H1 (cell line): Measurements from ENCODE around the gene HSD17B13. TPM values are rescaled to one million over a fixed set of nuclear protein-coding genes. Genes with fewer than 3 reads are reported as not detected.

Experiments
- CTCF ChIA-PET: fragments of 300-600 bp; sonication (Branson Sonifier 250); formaldehyde crosslinking; loops from one replicate; lab custom pipeline; 2021; ENCODE audit not compliant: partially characterized antibody; lab: Charles Lee
- POLR2A ChIA-PET: fragments of 300-600 bp; sonication (Branson Sonifier 250); formaldehyde crosslinking; loops from one replicate; lab custom pipeline; 2021; ENCODE audit warnings: inconsistent platforms; ENCODE audit not compliant: partially characterized antibody; lab: Charles Lee
- DNase-seq, 2 experiments: peaks; one replicate each; pipeline versions ENCODE4 v3.0.0 to v3.0.0-alpha.2; 2010 to 2022; ENCODE audit warnings: low spot score in 2 of 2, low read depth in 1 of 2, mixed read lengths in 1 of 2
- FAIRE-seq: peaks from 2 replicates; lab custom pipeline; 2011; peaks lifted over from hg19 to GRCh38; lab: Jason Lieb, UNC
- H2AFZ ChIP-seq: 2 replicates; pipeline ENCODE4 v1.8.1; 2012; ENCODE audit warnings: low read length, inconsistent platforms
- H2AK5ac ChIP-seq: 2 replicates; pipeline ENCODE4 v1.6.1; 2013; ENCODE audit warnings: low read depth, low read length
- H2BK120ac ChIP-seq: replicated peaks from 2 replicates; pipeline ENCODE3; 2013; ENCODE audit warnings: low read depth, low read length, inconsistent platforms
- H2BK12ac ChIP-seq: 2 replicates; pipeline ENCODE4 v1.6.1; 2013; ENCODE audit warnings: low read depth, low read length
- H2BK15ac ChIP-seq: 2 replicates; pipeline ENCODE4 v1.6.1; 2013; ENCODE audit warnings: low read length
- H2BK20ac ChIP-seq: 2 replicates; pipeline ENCODE4 v1.6.1; 2013; ENCODE audit warnings: low read length
- H2BK5ac ChIP-seq: 2 replicates; pipeline ENCODE4 v1.6.1; 2013; ENCODE audit warnings: low read depth, low read length
- H3K14ac ChIP-seq: 2 replicates; pipeline ENCODE4 v1.6.1; 2013; ENCODE audit warnings: inconsistent platforms; ENCODE audit not compliant: insufficient read length
- H3K18ac ChIP-seq: 2 replicates; pipeline ENCODE4 v1.6.1; 2013; ENCODE audit warnings: low read length; ENCODE audit errors: extremely low read depth
- H3K23ac ChIP-seq: 2 replicates; pipeline ENCODE4 v1.6.1; 2013; ENCODE audit warnings: inconsistent platforms; ENCODE audit not compliant: insufficient read length
- H3K23me2 ChIP-seq: 2 replicates; pipeline ENCODE4 v1.6.1; 2013; ENCODE audit warnings: low read depth, low read length
- H3K27ac ChIP-seq: 2 replicates; pipeline ENCODE4 v1.6.1; 2011; ENCODE audit warnings: low read depth, low read length, inconsistent platforms
- H3K27me3 ChIP-seq, 4 experiments: replicated peaks in 1 of 4; 1 replicate in 1 of 4; 2 replicates in 3 of 4; pipeline versions ENCODE4 v1.6.1 to v1.8.1; 2011 to 2013; ENCODE audit warnings: low read length in 3 of 4, mild to moderate bottlenecking in 3 of 4, inconsistent platforms in 2 of 4, mixed read lengths in 2 of 4, moderate library complexity in 1 of 4; ENCODE audit not compliant: control insufficient read depth in 3 of 4, insufficient read depth in 3 of 4; ENCODE audit errors: extremely low read depth in 1 of 4
- H3K36me3 ChIP-seq, 4 experiments: 2 replicates each; pipeline versions ENCODE4 v1.6.1 to v1.8.1; 2011 to 2013; ENCODE audit warnings: mild to moderate bottlenecking in 4 of 4, low read length in 3 of 4, moderate library complexity in 2 of 4, control low read depth in 1 of 4, inconsistent platforms in 1 of 4; ENCODE audit not compliant: insufficient read depth in 4 of 4, control insufficient read depth in 2 of 4
- H3K4ac ChIP-seq: replicated peaks from 2 replicates; pipeline ENCODE3; 2013; ENCODE audit warnings: low read length, low read depth, mixed read lengths, inconsistent platforms; ENCODE audit not compliant: insufficient read length
- H3K4me1 ChIP-seq, 4 experiments: replicated peaks in 1 of 4; 1 replicate in 1 of 4; 2 replicates in 3 of 4; pipeline versions ENCODE4 v1.6.1 to v1.8.1; 2011 to 2013; ENCODE audit warnings: low read length in 3 of 4, inconsistent platforms in 2 of 4, mixed read lengths in 1 of 4; ENCODE audit not compliant: insufficient read depth in 4 of 4, control insufficient read depth in 3 of 4
- H3K4me2 ChIP-seq, 2 experiments: 2 replicates each; pipeline versions ENCODE4 v1.6.1 to v1.8.1; 2011 to 2013; ENCODE audit warnings: low read depth in 2 of 2, low read length in 2 of 2, control low read depth in 1 of 2, inconsistent platforms in 1 of 2, mild to moderate bottlenecking in 1 of 2; ENCODE audit not compliant: insufficient read depth in 1 of 2
- H3K4me3 ChIP-seq, 4 experiments: fragments of 200-600, 300-600 bp in 1 of 4; sonication (generic), shearing (Covaris generic), sonication (Bioruptor Twin) in 1 of 4; 2 replicates each; pipeline versions ENCODE4 v1.5.1 to v1.8.1; 2011 to 2016; ENCODE audit warnings: low read length in 4 of 4, low read depth in 3 of 4, control low read depth in 2 of 4, inconsistent platforms in 2 of 4, mild to moderate bottlenecking in 2 of 4, mixed read lengths in 1 of 4, moderate library complexity in 1 of 4; ENCODE audit not compliant: insufficient read depth in 2 of 4; ENCODE audit errors: extremely low read depth in 1 of 4
- H3K56ac ChIP-seq: replicated peaks from 2 replicates; pipeline ENCODE3; 2013; ENCODE audit warnings: low read depth, mild to moderate bottlenecking, mixed read lengths, low read length, inconsistent platforms; ENCODE audit not compliant: insufficient read length
- H3K79me1 ChIP-seq: 2 replicates; pipeline ENCODE4 v1.6.1; 2013; ENCODE audit warnings: low read depth, low read length, control low read depth
- H3K79me2 ChIP-seq, 2 experiments: 2 replicates each; pipeline versions ENCODE4 v1.6.1 to v1.8.1; 2012 to 2013; ENCODE audit warnings: low read length in 2 of 2, mild to moderate bottlenecking in 2 of 2, inconsistent platforms in 1 of 2; ENCODE audit not compliant: insufficient read depth in 2 of 2, control insufficient read depth in 1 of 2
- H3K9ac ChIP-seq, 4 experiments: replicated peaks in 1 of 4; 1 replicate in 1 of 4; 2 replicates in 3 of 4; pipeline versions ENCODE4 v1.6.1 to v1.8.1; 2011 to 2013; ENCODE audit warnings: low read depth in 3 of 4, low read length in 3 of 4, control low read depth in 2 of 4, mild to moderate bottlenecking in 2 of 4, moderate library complexity in 2 of 4, inconsistent platforms in 1 of 4; ENCODE audit errors: extremely low read depth in 1 of 4
- H3K9me3 ChIP-seq, 2 experiments: 2 replicates each; pipeline versions ENCODE4 v1.6.1 to v1.8.1; 2012 to 2013; ENCODE audit warnings: mild to moderate bottlenecking in 2 of 2, moderate library complexity in 2 of 2, control low read depth in 1 of 2, inconsistent platforms in 1 of 2, low read depth in 1 of 2, low read length in 1 of 2, mixed read lengths in 1 of 2; ENCODE audit not compliant: insufficient read depth in 2 of 2
- H4K20me1 ChIP-seq, 2 experiments: replicated peaks in 1 of 2; 2 replicates each; pipeline versions ENCODE3 to v1.8.1; 2011 to 2013; ENCODE audit warnings: inconsistent platforms in 2 of 2, low read length in 2 of 2, mild to moderate bottlenecking in 1 of 2; ENCODE audit not compliant: insufficient read depth in 2 of 2, control insufficient read depth in 1 of 2
- H4K5ac ChIP-seq: 2 replicates; pipeline ENCODE4 v1.6.1; 2013; ENCODE audit warnings: low read length, low read depth, mixed read lengths, inconsistent platforms; ENCODE audit not compliant: insufficient read length
- H4K8ac ChIP-seq: 2 replicates; pipeline ENCODE4 v1.8.0; 2013; ENCODE audit warnings: mild to moderate bottlenecking, moderate library complexity, low read length, inconsistent platforms; ENCODE audit not compliant: insufficient read depth; ENCODE audit errors: extremely low read depth
- H4K91ac ChIP-seq: replicated peaks from 2 replicates; pipeline ENCODE3; 2013; ENCODE audit warnings: low read length, mixed read lengths, inconsistent platforms; ENCODE audit not compliant: insufficient read length
- CEBPB ChIP-seq: IDR thresholded peaks from 2 replicates; pipeline ENCODE4 v1.6.1; 2012; ENCODE audit warnings: low read depth, low read length
- CREB1 ChIP-seq: IDR thresholded peaks from 2 replicates; pipeline ENCODE4 v1.6.1; 2012; ENCODE audit warnings: inconsistent platforms
- GTF2F1 ChIP-seq: IDR thresholded peaks from 2 replicates; pipeline ENCODE4 v1.6.1; 2012; ENCODE audit warnings: low read depth, low read length, improper control_type of control experiment, borderline replicate concordance
- HDAC2 ChIP-seq, 2 experiments: fragments of 300-600 bp in 1 of 2; sonication (generic) in 1 of 2; IDR thresholded peaks; 2 replicates each; pipeline ENCODE4 v1.6.1; 2011 to 2012; ENCODE audit warnings: low read depth in 2 of 2, low read length in 2 of 2, mild to moderate bottlenecking in 2 of 2, moderate library complexity in 2 of 2, borderline replicate concordance in 1 of 2, inconsistent platforms in 1 of 2
- MAFK ChIP-seq: IDR thresholded peaks from 2 replicates; pipeline ENCODE4 v1.6.1; 2012; ENCODE audit warnings: low read depth, mild to moderate bottlenecking, improper control_type of control experiment, low read length
- RBBP5 ChIP-seq: IDR thresholded peaks from 2 replicates; pipeline ENCODE4 v1.7.1; 2012; ENCODE audit warnings: low read depth, mild to moderate bottlenecking, inconsistent platforms, low read length, moderate library complexity, borderline replicate concordance
- SRF ChIP-seq: IDR thresholded peaks from 2 replicates; pipeline ENCODE4 v1.6.1; 2011; ENCODE audit warnings: mild to moderate bottlenecking, low read depth, low read length, moderate library complexity
- WGBS, 2 experiments: shearing (Covaris generic) in 1 of 2; methylation state at CpG; one replicate each; pipeline versions ENCODE4 v1.1.6 to v1.1.7; 2013 to 2015; ENCODE audit warnings: low lambda C conversion rate in 2 of 2, mixed read lengths in 2 of 2, inconsistent platforms in 1 of 2, low coverage in 1 of 2, missing lambda C conversion rate in 1 of 2; ENCODE audit not compliant: insufficient replicate concordance in 2 of 2, insufficient coverage in 1 of 2, insufficient read length in 1 of 2; ENCODE audit errors: extremely low coverage in 1 of 2, missing lambda C conversion rate in 1 of 2; 5-methylcytosine and 5-hydroxymethylcytosine counted together
- polyA plus RNA-seq, 7 experiments: library from polyadenylated mRNA; depleted of rRNA in 3 of 7; stranded (reverse) in 5 of 7; unstranded in 2 of 7; fragments of >200 nt in 5 of 7; fragments of 200-250 nt in 2 of 7; gene quantifications; 1 replicate in 5 of 7; 2 replicates in 1 of 7; 4 replicates in 1 of 7; pipeline versions ENCODE4 v1.2.1 to v1.2.3, GENCODE V29; 2011 to 2013; ENCODE audit warnings: missing spikeins in 2 of 7, mixed read lengths in 2 of 7
- total RNA-seq: library from RNA; stranded (reverse); fragmentation: NEBNext Ultra II Directional; extraction: Animal tissue kit (Norgen Biotek cat#: 25700); gene quantifications from 2 replicates; pipeline ENCODE4 v1.2.1, GENCODE V29; 2021

The HSD17B13 gene
- total and polyA plus RNA-seq, 2 of the 8 experiments (the other 6 are each of a cell fraction or from before 2014, with no cell fraction given): 0.09 to 0.13 TPM

DNA sequence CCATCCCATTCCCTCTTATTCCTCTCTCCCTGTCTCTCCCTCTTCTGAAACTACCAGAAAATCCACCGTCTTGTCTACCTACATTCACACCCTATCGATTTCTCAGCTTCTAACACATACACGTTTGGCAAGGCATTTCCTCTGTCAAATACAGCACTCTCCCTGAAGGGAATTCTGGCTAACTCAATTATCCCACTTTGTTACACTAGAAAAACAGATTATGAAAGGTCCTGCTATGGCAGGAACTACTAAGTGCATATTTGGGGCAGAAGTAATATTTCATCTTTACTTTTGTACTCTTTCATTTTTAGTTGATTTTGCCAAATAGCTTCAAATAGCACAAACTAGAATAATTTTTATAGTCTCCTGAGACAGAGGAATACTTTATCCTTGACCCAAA lies 55.7 kb downstream of the HSD17B13 start:
- Histone ChIP-seq H3K4ac (no peak overlapping the region), H2AFZ (no peak overlapping the region), H3K56ac (no peak overlapping the region), H3K36me3 (no peaks in the 10 kb centered on the region), H3K4me1 (no peaks in the 10 kb centered on the region), H3K9me3 (peaks cover 3 to 6% of the 10 kb centered on the region in 2 experiments; a peak in 1 of 4 replicates), H2BK20ac (no peak overlapping the region), H3K4me2 (no peak overlapping the region), H3K18ac (no peak overlapping the region), H3K9ac (no peak overlapping the region), H3K14ac (no peak overlapping the region), H2BK12ac (no peak overlapping the region), H3K27ac (no peak overlapping the region), H3K27me3 (no peaks in the 10 kb centered on the region), H2BK15ac (no peak overlapping the region), H2BK120ac (no peak overlapping the region), H3K79me2 (no peaks in the 10 kb centered on the region), H3K4me3 (no peak overlapping the region), H3K79me1 (no peaks in the 10 kb centered on the region), H3K23me2 (no peaks in the 10 kb centered on the region), H4K8ac (no peak overlapping the region), H4K91ac (no peak overlapping the region), H2BK5ac (no peak overlapping the region), H2AK5ac (no peak overlapping the region), H4K20me1 (no peaks in the 10 kb centered on the region), H4K5ac (no peak overlapping the region), H3K23ac (no peak overlapping the region)
- 79% methylated on average over 3 of the region's 3 CpGs; no CpG with 5 or more reads in 1 of the 2 experiments for WGBS, 2 experiments
- FAIRE-seq (no peak), DNase-seq (no peak)
- TF ChIP-seq RBBP5 (no peak), HDAC2 (IDR thresholded peaks at IDR 0.05; ENCODE audit: borderline replicate concordance in 1 of 2, low read depth in 2 of 2, low read length in 2 of 2) (no peak), SRF (no peak), CREB1 (no peak), GTF2F1 (no peak), MAFK (no peak), CEBPB (no peak)
- ChIA-PET POLR2A (no interaction called here), CTCF (no interaction called here)
